ENCODE results near the gene DDX39A.
"Not testable (repeated sequence)": the region's sequence is repeated elsewhere in the genome, so short reads cannot be mapped to it uniquely, and the experiment has no call there.

DDX39A gene

DNA sequence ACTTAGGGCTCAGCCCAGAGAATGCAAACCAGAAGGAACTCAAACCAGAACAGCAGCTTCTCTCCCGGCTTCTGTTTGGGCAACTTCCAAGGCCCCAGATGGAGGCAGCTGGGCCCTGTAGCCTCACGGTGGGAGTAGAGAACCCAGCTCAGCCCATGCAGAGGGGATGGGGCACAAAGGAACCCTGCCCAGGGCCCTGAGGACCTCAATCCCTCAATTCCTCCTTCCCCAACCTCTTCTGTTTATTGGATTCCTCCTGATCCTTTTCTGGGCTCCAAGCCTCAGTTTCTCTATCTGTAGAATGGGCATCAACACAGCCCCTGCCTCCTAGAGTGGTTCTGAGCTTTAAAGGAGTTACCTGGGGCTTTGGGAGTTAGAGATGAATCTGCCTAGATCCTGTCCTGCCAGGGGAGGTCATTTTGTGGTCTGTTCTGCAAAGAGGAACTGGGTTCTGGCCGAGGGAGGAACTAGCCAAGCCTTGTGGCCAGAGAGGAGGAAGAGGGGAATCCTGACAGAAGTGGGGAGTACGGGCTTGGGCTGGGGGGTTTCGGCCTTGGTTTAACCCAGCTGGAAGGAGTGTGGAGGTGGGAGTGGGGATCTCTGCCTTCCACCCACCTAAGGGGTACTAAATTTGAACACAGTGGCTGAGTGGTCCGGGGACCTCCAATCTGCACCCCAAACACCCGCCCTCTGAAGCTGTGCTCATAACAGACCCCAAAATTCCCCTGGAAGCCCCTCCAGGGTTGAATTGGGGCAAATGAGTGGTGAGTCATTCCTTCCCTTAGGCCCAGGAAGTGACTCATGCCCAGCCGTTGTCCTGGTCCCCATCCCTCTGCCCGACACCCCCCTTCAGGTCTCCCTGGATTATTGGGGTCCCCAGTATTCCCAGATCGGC lies 35.2 kb downstream of the DDX39A start:
- DNase-seq: peak; percentile 76

DNA sequence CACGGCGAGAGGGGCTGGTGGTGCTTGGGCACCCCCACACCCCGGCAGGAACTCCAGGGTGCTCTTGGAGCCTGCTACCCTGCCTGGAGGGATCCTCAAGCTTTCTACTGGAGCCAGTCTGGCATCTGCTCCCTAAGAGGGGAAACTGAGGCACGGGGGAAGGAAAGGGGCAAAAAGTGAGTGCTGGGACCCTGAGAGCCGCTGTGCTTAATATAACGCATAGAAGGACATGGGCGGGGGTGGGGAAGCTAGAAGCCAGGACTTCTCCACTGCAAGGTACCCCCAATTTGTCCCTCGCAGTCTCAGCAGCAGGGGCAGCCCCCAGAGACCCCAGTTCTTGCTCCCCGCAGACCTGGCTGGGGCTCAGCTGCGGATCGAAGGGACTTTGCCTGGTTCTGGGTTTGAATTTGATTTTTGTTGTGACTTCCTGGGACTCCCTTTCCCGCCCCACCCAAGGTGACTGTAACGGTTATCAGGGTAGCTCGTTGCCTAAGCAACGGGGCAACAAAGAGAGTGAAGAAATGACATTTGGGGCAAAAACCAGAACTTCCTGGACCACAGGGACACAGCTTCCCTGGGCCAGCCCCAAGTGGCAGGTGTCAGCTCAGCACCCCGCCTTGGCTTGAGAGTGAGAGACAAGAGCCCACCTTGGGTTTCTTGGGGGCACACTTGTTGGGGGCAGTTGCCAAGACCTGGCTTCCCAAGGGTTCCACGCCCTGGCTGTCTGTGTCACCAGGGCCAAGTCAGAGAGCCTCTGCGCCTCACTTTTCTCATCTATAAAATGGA lies 37.3 kb downstream of the DDX39A start:
- peak; percentile 89 for DNase-seq

DNA sequence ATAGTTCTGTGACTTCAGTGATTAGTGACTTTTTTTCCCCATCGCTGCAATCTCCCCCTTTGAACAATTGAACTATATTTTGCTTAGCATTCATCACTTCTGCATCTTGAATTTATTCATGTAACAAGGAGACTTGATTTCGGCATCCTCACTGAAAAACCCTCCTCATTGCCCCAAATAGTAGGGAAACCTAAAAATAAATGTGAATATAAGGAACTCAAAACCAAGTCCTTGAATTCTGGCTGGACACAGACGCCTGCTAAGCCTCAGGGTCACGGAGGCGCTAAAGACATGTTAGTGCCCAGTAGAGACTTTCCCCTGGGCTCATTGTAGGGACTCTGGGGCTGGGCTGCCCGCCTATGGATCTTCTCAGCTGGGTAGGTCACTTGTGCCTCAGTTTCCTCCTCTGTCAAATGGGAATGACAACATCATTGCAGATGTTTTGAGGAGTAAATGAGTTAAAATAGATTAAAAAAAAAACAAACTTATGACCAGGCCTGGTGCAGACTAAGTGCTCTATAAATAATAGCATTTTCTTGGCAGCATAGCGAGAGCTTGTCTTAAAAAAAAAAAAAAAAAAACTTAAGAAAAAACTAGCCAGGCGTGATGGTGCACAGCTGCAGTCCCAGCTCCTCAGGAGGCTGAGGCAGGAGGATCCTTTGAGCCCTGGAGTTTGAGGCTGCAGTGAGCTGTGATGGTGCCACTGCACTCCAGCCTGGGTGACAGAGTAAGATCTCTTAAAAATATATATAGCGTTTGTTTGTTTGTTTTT lies 39.7 kb downstream of the DDX39A start:
- DNase-seq: no peak

DNA sequence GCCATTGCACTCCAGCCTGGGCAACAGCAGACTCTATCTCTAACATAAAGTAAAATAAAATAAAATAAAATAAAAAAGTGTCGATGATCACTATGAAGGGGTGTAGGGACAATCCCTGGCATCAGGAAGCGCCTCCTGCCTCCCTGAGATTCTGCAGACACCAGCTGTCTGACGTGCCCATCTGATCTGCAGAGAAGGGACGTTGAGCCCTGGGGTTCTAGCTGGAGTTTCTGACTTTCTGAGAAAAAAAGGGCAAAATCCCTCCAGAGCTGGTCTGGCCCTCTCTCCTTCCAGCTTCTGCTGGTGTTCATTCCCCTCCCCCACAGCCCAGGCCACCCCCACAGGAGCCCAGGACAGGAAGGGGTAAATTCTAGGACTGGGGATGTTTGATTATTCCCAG lies 40.3 kb downstream of the DDX39A start:
- DNase-seq: no peak

DNA sequence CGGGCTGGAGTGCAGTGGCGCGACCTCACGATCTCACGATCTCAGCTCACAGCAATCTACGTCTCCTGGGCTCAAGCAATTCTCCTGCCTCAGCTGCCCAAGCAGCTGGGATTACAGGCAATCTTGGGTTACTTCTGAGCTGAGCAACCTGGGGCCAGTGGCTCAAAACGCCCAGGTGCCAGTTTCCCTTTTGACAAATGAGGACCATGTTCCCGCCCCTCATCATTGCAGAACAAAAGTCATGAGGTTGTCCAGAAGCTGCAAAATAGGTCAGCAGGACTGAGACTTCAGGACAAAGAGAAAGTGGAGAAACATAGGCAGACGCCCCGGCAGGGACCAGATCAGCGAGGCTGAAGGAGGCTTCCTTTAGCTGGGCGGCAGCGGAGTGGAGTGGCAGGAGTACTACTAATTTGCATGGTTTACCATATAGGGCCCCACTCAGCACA lies 41.2 kb downstream of the DDX39A start:
- DNase-seq: no peak

DNA sequence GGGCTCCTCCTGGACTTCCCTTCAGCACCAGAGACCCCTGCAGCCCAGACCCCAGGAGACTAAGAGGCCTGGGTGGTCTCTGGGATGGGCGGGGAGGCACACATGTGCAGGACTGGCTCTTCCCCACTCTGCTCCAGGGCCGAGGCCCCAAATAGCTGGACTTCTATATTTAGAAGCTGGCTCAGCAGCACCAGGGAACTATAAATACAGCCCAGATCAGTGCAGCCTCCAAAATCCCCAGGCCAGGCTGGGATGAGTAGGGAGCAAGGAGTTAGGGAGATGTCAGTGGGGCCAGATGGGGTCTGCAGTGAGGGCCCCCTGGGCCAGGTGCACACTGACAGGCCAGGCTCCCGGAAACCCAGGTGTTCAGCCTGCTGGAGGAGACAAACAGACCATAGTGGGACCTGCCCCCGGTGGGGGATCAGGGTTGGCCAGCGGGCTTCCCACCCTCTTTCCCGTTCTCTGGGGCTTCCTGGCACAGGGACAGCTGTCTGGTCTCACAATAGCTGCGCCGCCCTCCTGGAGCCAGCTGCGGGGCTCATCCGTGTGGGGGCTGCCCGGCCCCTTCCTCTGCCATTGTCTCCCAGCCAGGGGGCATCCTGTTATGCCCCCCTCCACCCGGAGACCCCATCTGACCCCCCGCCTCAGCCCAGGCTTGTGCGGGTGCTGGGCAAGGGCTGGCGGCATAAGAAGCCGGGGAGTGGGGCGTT lies 43.4 kb downstream of the DDX39A start:
- no peak for DNase-seq

DNA sequence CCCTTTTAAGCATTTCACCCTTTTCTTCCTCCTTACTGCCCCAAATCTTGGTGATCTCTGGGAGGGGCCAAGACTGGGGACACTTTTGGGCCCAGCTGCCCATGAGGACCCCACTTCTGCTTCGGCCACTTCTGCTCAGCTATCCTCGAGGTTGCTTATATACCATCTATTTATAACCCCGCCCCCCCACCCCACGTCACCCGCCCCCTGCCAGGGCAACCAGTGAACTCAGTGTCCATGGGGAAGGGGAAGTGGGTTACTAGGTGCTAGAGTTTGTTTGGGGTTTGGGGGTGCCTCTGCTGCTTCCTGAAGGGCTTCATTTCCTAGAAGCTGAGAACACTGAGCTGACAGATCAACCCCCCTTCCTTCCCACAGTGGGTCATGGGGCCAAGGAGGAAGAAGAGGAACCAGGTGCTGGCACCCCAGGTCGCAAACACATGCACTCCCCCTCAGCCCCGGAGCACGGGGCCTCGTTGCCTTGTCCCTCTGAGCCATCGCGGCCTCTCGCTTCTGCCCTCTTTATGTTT lies 44.0 kb downstream of the DDX39A start:
- DNase-seq: peak; percentile 93

DNA sequence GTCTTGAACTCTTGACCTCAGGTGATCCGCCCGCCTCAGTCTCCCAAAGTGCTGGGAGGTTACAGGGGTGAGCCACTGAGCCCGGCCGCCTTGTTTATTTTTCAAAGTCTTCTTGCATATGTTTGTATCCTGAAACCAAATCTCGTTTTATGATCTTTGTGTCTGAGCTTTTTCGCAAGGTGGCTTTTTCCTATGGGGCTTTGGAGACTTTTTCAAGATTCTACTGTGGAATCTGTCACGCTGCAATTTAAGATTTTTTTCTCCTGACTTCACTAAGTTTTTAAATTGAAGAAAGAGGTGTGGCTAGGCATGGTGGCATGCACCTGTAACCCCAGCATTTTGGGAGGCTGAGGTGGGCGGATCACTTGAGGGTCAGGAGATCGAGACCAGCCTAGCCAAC lies 44.8 kb downstream of the DDX39A start:
- not testable (repeated sequence) for DNase-seq

DNA sequence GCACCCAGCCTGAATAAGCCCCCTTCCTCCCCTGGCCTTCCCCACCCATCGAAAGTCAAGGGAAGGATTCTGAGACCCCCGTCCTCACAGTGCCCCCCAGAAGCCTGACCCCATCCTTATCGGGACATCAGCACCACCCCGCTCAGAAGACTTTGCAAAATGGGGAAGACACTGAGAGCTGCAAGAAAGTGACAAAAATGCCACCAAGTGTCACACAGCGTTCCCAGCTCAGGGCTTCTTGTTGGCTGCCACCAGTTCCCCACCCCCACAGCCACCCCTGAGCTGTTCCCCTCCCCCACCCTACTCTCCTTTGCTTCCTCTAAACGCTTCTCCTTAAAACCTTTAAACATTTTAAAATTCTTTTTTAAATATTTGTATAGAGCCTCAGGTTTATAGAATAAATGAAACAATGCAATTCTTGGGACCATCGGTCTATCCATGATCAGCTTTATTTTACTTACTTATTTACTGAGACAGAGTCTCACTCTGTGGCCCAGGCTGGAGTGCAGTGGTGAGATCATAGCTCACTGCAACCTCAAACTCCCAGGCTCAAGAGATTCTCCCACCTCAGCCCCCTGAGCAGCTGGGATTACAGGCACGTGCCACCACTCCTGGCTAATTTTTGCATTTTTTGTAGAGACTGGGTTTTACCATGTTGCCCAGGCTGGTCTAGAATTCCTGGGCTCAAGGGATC lies 46.6 kb downstream of the DDX39A start:
- DNase-seq: peak; percentile 74

DNA sequence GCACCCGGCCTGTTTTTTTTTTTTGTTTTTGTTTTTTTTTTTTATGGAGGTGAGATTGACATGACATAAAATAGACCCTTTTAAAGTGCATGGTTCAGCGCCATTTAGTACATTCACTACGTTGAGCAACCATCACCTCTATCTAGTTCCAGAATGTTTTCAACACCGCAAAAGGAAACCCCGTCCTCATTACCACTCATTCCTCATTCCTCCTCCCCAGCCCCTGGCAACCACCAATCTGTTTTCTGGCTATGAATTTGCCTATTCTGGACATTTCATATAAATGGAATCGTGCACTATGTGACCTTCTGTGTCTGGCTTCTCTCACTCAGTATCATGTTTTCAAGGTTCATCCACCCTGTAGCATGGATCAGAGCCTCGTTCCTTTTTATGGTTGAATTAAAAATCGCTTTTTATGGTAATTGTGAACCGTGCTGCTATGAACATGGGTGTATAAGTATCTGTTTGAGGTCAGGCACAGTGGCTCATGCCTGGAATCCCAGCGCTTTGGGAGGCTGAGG lies 47.8 kb downstream of the DDX39A start:
- no peak for DNase-seq

DNA sequence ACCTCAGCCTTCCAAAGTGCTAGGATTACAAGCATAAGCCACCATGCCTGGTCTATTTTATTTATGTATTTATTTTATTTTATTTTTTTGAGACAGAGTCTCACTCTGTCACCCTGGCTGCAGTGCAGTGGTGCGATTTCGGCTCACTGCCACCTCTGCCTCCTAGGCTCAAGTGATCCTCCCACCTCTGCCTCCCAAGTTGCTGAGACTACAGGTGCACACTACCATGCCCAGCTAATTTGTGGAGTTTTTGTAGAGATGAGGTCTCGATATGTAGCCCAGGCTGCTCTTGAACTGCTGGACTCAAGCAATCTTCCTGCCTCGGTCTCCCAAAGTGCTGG lies 48.2 kb downstream of the DDX39A start:
- DNase-seq: no peak

DNA sequence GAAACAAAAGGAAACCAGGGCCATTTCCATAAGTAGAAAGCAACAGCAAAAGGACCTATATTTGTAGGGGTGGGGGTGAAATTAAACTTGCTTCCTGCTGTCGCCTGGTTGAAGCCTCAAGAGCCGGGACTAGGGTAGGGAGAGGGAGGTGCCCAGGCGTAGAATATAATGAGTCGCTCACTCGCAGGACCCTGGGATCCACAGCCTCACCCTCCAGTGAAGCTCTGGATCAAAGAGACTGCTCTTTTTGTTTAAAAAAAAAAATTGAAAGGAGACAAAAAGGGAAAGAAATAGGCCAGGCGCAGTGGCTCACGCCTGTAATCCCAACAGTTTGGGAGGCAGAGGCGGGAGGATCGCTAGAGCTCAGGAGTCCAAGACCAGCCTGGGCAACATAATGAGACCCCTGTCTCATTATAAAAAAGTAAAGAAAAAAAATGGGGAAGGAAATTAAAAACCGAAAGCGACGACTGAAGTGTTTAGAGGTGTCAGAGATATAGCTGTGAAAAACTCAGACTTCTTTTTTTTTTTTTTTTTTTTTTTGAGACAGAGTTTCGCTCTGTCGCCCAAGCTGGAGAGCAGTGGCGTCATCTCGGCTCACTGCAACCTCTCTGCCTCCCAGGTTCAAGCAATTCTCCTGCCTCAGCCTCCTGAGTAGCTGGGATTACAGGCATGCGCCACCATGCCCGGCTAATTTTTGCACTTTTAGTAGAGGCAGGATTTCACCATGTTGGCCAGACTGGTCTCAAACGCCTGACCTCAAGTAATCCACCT lies 48.8 kb downstream of the DDX39A start:
- DNase-seq: peak; percentile 73

DNA sequence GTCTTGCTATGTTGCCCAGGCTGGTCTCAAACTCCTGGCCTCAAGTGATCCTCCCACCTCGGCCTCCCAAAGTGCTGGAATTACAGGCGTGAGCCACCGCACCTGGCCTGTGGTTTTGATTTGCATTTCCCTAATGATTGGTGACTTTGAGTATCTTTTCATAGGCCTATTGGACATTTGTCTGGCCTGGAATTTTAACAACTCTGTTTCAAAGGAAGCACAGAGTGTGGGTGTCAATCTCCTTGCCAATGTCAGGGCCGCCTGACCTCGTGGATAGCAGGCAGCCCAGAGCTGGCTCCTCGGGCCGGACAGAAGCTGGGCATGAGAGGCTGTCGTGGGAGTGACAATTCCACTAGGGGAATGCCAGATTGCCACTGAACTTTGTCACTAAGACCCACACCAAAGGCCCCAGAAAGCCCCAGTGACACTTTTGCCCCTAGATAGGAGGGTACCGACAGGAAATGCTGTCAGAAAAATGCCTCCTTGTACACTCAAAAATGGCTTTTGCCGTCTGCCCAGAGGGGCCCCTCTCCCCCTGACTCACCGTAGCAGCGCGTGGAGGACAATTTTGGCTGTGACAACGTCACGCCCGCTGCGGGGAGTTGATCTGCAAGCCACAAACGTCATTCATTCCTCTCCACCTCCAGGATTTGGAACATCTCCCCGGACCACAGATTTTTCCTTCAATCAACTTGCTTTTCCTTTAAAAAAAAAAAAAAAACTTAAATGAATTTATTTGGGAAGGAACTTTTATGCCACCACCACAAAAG lies 49.6 kb downstream of the DDX39A start:
- DNase-seq: peak; percentile 63

DNA sequence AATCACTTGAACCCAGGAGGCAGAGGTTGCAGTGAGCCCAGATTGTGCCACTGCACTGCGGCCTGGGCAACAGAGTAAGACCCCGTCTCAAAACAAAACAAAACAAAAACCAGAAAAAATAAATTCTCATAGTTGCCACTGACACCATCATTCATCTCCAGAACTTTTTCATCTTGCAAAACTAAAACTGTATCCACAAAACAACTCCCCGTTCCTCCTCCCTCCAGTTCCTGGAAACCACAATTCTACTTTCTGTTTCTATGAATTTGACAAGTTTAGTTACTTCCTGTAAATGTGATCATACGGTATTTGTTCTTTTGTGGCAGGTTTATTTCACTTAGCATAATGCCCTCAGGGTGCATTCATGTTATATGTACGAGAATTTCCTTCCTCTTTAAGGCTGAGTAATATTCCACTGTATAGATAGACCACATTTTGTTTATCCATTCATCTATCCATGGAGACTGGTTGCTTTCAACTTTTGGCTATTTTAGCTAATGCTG lies 51.1 kb downstream of the DDX39A start:
- DNase-seq: peak; percentile 74

DNA sequence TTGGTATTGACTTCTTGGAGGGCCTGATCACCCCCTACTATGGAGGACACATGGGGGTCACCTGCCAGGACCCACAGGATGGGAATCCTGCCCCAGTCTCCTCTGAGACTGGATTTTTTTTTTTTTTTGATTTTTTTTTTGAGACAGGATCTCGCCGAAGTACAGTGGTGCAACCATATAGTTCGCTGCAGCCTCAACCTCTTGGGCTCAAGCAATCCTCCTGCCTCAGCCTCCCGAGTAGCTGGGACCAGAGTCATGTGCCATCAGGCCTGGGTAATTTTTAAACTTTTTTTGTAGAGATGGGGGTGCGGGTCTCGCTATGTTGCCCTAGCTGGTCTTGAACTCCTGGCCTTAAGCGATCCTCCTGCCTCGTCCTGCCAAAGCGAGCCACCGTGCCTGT lies 52.1 kb downstream of the DDX39A start:
- DNase-seq: no peak

DNA sequence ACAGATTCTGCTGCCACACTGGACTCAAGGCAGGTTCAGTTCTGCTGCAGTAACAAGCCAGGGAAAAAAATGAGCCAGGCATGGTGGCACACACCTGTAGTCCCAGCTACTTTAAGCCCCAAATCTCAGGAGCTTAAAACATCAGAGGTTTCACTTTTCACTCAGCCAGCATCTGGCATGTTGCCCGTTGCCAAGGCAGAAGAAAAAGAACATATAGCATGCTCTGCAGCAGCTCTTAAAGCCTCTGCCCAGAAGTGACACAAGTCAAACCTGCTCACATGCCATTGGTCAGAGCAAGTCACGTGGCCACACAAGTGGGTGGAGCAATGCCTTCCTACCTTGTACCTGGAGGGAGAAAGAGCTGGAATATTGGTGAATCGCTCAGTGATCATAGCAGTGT lies 52.6 kb downstream of the DDX39A start:
- DNase-seq: peak; percentile 91

DNA sequence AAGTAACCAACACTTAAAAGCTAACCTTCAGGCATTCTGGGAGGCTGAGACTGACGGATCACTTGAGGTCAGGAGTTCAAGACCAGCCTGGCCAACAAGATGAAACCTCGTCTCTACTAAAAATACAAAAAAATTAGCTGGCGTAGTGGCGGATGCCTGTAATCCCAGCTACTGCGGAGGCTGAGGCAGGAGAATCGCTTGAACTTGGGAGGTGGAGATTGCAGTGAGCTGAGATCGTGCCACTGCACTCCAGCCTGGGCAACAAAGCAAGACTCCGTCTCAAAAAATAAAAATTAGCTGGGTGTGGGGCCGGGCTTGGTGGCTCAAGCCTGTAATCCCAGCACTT lies 55.1 kb downstream of the DDX39A start:
- not testable (repeated sequence) for DNase-seq

DNA sequence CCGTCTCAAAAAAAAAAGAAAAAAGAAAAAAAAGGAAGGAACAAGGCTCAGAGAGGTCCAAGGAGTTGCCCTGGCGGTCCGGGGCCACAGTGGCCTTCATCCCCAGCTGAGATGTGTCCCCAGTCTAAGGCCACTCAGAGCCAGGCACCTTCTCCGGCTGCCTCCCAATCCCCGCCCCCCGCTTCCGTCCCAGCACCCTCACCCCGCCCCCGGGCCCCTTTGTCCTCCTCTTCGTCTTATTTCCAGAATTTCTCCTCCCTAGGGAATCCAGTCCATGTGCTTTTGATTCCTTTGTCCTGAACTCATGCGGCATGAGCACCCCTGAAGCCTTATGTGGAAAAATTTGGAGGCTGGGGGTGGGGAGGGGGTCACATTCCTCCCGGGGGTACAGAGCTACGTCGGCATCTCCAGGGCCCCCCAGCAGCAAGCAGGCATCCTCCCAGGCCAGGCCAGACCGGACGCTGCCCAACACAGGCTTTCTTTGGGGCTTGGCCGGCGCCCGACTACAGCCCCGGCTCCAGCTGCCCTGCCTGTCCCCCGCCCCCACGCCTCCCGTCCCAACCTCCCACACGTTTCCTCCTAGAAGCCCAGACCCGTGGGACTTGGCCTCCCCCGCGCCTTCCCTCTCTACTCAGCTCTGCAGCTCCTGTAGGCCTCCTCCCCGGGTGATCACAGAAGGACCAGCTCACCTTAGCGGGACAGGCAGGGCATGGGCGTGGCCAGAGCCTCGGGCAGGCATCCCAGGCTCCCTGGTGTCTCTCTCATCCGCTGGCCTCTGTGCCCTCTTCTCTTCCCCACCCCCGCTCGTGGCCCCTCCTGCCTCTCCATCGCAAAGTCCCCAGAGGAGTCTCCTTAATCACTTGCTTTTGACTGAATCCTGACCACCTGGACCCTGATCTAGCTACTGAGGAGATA lies 55.7 kb downstream of the DDX39A start:
- DNase-seq: peak; percentile 57

DNA sequence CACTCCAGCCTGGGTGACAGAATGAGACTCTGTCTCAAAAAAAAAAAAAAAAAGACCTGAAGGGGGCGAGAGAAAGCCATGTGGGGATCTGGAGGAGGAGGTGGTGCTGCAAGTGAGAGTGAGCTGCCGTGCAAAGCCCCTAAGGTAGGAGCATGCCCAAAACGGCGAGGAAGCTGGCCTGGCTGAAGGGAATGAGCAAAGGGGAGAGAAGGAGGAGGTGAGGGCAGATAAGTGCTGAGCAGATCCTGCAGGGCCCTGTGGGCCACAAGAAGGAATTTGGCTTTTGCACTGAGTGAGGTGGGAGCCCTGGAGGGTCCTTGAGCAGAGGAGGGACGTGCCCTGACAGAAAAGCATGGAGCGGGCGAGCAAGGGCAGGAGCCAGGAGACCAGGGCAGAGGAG lies 57.3 kb downstream of the DDX39A start:
- peak; percentile 85 for DNase-seq

Measured in hematopoietic multipotent progenitor cell treated with erythropoietin and hydrocortisone succinate and interleukin-3 and kit ligand, for 4 days (in vitro differentiated cells).